GM21447 (cell line): ENCODE results near the gene ATXN2.
"Not testable (repeated sequence)": the region's sequence is repeated elsewhere in the genome, so short reads cannot be mapped to it uniquely, and the experiment has no call there.

Experiments used
- ATAC-seq: cut with Tn5 transposase; IDR thresholded peaks from one replicate; pipeline ENCODE4 v1.9.1; 2021; ENCODE audit not compliant: unreplicated experiment

Gene ATXN2, protein sequence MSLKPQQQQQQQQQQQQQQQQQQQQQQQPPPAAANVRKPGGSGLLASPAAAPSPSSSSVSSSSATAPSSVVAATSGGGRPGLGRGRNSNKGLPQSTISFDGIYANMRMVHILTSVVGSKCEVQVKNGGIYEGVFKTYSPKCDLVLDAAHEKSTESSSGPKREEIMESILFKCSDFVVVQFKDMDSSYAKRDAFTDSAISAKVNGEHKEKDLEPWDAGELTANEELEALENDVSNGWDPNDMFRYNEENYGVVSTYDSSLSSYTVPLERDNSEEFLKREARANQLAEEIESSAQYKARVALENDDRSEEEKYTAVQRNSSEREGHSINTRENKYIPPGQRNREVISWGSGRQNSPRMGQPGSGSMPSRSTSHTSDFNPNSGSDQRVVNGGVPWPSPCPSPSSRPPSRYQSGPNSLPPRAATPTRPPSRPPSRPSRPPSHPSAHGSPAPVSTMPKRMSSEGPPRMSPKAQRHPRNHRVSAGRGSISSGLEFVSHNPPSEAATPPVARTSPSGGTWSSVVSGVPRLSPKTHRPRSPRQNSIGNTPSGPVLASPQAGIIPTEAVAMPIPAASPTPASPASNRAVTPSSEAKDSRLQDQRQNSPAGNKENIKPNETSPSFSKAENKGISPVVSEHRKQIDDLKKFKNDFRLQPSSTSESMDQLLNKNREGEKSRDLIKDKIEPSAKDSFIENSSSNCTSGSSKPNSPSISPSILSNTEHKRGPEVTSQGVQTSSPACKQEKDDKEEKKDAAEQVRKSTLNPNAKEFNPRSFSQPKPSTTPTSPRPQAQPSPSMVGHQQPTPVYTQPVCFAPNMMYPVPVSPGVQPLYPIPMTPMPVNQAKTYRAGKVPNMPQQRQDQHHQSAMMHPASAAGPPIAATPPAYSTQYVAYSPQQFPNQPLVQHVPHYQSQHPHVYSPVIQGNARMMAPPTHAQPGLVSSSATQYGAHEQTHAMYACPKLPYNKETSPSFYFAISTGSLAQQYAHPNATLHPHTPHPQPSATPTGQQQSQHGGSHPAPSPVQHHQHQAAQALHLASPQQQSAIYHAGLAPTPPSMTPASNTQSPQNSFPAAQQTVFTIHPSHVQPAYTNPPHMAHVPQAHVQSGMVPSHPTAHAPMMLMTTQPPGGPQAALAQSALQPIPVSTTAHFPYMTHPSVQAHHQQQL

DNA sequence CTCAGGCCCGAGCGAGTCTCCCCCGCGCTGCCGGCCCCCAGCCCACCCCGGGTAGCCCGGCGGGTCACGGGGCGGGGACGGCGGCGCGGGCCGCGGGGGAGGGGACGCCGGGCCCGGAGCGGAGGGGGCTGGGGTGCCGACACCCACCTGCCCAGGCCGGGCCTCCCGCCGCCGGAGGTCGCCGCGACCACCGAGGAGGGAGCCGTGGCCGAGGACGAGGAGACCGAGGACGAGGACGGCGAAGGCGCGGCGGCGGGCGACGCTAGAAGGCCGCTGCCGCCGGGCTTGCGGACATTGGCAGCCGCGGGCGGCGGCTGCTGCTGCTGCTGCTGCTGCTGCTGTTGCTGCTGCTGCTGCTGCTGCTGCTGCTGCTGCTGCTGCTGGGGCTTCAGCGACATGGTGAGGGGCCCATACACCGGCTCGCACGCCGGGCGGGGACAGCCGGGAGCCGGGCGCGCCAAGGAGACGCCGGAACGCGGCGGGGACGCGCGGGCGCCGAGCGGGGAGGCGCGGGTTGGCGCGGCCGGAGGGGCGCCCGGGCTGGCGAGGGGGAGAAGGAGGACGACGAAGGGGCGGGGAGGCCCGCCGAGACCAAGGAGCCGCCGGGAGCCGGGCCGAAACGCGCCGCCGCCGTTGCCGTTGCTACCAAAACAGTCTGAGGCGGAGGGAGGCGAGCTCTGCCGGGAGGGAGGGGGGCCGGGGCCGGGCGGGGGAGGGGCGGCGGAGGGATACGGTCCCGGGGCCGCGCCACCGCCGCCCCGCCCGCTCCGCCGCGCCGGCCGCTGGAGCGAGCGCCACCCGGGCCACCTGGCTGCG is at the start of gene ATXN2:
Gene ATXN2 (minus strand): TSS at position 679 of the 816 bp plus-strand sequence. CDS start 281 bp downstream, at position 398.
- ATAC-seq: peak; percentile 44

DNA sequence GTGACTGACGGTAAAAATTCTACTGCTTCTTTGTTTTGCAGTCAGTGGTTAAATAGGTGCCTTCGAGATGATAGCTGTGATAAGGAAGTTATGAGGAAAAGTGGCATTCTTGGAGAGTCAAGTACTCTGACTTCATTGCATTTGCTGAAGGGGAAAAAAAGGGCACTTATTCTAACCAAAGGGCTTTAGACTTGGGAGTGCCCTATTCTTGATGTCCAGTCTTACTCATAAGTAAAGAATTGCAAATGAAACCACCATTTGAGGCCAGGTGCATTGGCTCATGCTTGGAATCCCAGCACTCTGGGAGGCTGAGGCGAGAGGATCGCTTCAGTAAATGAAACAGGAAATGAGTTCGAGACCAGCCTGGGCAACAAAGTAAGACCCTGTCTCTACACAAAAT is 46.3 kb upstream of the ATXN2 start:
- no peak for ATAC-seq

DNA sequence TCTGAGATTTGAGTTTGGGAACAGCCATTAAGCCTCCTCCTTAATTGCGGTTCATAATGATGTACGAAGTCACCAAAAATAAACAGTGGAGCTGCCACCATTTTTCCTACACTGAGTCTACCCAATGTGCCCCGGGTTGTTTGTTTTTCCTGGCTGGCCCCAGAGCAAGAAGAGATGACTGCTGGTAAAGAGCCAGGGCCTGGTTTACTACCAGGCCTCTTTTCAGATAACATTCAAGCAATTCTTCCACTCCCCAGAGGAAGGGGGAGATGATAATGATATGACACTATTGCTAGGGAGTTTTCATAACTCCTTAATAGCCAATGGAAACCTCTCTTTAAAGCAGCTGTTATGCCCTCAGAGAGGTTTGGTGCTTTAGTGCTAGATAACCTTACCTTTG is 44.3 kb upstream of the ATXN2 start:
- ATAC-seq: no peak

DNA sequence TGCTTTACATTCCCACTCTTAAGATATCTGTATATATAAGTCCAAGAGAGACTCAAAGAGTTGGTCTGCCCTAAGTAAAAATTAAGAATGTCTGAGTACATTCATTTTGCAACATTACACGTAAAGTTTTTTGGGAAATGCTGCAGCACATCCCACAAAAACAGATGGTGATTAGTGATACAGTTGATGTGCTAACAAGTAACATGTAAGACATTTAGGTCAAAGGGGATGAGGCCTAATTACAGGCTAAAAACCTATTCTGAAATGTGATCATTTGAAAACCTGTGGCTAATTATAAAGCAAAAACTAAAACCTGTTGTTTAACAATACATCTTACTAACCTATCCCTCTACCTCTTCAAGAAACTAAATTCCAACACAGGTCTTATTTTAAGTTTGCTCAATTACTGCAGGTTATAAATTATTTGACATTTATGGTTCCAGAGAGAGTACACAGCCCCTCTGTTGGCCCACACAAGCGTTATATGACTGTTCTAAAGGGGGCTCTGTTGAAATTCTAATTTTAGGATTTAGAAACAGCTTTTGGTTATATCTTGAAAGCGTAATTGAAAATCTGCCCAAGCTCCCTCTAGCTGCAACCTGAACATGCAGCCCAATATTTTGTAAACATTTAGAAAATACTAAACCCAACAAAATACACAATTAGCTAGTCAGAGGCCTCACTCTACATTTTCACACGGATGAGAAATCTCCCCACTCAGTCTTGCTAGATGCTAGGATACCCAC is 43.7 kb upstream of the ATXN2 start:
- no peak for ATAC-seq

DNA sequence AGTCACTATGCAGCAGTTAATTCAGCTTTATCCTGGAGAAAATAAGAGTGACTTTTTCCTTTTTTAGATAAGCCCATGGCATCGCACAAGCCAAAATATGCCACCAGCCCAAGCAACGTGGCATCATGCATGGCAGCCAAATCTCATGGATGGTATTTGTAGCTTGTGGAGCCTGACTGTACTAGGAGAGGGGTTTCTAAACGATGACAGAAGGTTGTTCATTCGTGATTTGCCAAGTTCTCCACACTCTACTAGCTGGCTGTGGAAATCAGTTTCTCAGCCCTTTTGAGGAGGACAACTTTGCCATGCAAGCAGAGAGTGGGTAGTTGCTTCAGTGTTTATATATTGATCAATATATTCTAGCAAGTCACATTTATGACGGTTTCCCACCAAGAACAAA is 41.4 kb upstream of the ATXN2 start:
- ATAC-seq: no peak

DNA sequence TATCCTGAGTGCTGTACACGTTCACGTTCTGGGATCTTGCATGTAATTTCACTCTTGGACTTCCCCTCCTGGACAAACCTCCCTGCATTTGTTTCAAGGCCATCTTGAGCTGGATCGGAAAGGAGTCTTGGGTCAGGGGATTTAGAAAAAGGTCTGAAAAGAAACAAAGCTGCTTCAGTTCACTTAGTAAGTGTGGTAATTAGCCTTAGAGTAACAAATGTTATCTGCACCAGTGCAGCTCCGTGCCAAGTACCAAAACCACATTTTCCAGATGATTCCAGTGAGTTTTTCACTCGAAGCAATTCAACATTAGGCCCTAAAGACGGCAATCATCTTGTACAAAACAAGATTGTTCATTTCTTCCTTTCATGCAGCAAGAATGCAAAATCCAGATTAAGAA is 39.4 kb upstream of the ATXN2 start:
- ATAC-seq: no peak

DNA sequence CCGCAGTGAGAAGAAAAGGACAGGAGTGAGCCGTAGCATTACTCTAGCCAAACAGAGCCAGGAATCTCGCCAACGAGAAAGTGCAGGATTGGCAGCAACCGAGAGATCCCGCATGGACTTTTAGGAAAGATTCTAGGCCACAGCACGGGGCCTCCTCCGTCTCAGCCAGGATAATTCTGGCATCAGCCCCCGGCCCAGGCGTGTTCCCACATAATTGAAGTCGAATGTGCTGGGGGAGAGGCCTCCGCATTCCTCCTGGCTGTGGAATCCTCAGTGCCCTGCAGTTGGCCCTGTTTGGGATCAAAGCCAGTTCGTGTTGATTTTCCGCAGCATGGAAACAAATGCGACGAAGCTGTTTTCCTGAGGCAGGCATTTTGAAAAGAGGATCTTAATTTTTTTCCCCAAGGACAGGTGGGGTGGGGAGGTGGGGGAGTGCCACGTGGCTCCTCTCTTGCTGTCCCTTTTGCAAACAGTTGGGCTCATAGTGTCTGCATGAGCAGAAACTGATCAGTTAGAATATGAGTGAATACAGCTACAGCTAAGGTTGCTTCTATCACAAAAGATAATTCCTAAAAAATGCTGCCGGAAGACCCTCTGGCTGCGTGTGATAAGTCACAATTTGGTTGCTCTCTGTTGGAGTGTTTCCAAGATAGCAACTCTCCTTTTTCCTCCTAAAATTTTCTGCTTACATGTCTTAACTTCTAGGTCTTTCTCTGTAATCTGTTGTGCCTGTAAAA is 37.3 kb upstream of the ATXN2 start:
- no peak for ATAC-seq

DNA sequence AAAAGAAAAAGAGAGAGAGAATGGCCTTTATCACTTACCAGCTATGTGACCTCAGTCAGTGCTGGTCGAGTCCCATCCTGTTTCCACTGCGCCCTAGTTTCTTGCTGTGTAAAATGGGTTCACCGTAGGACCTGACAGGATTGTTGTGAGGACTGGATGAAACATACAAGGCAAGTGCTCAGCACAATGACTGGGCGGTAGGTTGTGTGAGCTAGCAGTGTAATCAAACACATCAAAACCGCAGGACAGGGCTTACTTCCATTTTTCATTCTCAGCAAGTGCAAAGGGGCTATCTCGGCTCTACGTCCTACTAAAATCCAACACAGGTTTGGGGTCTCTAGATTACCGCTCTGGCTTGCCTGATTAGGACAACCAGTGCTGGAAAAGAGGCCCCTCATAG is 36.4 kb upstream of the ATXN2 start:
- ATAC-seq: no peak

DNA sequence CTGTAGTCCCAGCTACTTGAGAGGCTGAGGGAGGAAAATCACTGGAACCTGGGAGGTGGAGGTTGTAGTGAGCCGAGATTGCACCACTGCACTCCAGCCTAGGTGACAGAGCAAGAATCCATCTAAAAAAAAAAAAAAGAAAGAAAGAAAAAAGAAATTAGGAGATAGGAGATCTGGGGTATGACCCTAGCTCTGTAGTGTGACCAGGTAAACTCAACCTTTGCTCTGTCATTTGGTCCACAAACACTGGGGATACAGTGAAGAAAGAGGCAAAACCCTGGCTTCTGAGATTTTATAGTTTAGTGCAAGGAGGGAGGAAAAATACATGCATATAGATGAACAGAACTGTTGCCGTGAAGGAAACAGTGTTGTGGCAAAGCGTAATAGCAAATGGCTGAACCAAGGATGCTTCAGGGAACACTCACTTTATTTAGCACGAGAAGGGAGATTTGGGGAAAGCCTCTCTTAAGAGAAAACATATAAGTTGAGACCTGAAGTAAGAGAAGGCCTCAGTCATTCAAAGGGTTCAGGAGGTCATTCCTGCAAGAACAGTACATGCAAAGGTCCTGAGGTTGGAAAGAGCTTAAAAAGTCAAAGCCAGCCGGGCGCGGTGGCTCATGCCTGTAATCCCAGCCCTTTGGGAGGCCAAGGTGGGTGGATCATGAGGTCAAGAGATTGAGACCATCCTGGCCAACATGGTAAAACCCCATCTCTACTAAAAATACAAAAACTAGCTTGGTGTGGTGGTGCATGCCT is 29.6 kb upstream of the ATXN2 start:
- no peak for ATAC-seq

DNA sequence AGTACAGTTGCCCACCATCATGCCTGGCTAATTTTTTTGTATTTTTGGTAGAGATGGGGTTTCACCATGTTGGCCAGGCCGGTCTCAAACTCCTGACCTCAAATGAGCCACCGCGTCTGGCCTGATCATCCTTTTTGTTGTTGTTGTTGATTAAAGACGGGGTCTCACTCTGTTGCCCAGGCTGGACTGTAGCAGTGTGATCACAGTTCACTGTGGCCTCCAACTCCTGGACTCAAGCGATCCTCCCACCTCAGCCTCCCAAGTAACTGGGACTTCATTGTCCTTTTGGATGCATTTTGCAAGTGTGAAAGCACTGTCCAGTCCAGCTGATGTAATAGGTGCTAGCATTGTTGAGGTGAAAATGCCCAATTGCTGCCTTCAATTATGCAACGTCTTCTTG is 27.1 kb upstream of the ATXN2 start:
- ATAC-seq: no peak

DNA sequence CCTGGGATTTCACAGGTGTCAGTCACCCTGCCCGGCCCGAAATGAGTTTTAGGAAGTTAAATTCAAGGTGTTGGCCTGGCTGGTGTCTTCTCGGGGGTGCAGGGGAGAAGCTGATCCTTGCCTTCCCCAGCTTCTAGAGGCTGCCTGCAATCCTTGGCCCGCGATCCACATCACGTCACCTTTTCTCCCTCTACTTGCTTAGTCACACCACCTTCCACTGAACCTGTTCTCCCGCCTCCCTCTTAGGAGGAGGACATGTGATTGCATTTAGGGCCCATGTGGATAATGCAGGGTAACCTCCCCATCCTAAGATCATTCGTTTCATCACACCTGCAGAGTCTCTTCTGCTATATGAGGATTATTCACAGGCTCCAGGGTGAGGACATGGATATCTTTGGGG is 25.4 kb upstream of the ATXN2 start:
- ATAC-seq: no peak

DNA sequence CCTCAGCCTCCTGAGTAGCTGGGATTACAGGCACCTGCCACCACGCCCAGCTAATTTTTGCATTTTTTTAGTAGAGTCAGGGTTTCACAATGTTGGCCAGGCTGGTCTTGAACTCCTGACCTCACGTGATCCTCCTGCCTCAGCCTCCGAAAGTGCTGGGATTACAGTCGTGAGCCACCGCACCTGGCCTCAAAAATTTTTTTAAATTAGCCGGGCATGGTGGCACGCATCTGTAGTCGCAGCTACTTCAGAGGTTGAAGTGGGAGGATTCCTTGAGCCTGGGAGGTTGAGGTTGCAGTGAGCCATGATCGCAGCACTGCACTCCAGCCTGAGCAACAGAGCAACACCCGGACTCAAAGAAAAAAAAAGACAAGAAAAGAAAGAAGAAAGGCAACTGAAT is 18.7 kb upstream of the ATXN2 start:
- ATAC-seq: not testable (repeated sequence)

DNA sequence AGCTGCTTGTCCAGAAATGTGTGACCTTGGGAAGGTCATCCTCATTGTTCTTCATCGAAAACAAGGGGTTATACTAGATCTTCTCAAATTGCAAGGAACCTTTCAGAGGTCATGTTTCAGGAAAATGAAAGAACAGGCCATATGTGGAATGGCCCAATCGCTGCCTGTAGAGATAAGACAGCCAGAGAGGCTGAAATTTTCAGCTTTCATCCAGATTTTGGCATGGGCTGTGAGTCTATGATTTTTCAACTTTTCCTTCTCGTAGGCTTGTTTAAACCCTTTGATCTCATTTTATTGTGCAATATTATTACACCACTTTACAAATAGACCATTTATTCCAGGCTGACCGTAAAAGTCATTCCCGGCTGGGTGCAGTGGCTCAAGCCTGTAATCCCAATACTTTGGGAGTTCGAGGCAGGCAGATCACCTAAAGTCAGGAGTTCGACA is 17.1 kb upstream of the ATXN2 start:
- ATAC-seq: no peak

DNA sequence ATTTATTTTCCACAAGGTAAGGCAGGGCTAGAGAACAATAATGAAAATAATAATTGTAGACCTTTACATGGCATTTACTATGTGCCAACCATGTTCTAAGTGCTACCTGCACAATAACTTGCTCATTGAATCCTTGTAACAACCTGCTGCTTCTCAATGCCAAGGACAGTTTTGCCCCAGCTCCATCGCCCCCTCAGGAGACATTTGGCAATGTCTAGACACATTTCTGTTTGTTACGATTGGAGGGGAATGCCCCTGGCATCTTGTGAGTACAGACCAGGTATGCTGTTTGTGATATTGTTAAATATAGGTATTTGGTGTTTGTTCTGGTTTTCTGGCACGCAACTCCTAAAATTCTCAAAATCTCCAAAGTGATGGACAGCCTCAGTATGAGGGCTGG is 8.1 kb upstream of the ATXN2 start:
- no peak for ATAC-seq

DNA sequence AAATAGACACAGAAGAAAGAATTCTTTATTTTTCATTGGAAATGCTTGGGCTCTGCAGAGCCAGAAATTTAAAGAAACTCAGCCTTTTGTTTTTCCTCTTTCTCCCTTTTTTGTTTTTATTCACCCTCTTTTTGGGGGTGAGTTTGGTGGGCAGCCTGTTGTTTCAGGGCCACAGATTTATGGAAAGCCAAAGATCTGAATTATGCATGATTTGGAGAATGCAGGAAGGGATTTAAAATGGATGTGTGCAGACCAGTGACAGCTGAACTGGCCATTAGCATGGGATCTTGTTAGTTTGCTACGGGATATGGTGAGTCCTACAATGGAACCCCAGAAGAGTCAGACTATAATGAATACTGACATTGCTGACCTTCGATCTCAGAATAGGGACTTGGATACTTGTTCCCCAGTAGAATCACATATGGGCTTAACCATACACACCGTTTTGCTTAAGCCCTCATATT is 7.7 kb upstream of the ATXN2 start:
- ATAC-seq: no peak

DNA sequence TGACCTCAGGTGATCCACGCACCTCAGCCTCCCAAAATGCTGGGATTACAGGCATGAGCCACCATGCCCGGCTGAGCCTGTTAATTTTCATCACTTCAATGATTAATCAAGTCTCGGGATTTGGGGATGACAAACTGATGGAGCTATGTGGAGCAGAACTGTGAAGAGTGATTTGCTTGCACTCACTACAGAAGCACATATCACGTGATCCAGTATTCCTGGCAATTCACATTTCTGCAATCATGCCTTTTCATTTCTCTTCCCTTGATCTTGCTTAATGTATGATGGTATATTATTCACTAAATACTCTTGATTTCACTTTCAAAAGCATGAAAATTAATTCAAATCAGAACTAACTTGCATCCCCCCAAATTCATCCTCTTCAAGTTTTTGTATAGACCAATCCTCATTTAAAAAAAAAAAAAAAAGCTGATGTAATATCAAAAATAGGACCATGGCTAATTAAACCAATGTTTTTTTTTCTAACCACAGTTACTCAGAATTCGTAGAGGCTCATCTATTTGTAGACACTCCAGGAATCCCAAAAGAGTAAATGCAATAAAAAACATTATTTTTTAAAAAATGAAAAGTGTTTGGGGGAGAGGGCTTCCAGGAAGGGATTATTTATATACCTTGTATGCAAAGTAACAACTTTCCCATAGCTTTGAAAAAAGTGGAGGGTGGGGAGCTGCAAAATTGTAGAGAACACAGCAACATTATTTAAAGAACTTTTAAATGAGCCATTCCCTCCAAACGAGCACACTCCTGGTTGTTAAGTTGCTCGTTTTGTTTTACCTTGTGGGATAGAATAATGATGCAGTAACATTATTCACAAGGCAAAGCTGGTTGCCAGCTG is 7.0 kb upstream of the ATXN2 start:
- ATAC-seq: no peak

DNA sequence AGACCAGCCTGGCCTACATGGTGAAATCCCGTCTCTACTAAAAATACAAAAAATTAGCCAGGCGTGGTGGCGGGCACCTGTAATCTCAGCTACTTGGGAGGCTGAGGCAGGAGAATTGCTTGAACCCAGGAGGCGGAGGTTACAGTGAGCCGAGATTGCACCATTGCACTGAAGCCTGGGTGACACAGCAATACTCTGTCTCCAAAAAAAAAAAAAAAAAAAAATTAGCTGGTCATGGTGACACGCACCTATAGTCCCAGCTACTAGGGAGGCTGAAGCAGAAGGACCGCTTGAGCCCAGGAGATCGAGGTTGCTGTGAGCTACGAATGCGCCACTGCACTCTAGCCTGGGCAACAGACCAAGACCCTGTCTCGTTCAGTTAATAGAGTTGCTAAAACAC is 3.7 kb upstream of the ATXN2 start:
- not testable (repeated sequence) for ATAC-seq

DNA sequence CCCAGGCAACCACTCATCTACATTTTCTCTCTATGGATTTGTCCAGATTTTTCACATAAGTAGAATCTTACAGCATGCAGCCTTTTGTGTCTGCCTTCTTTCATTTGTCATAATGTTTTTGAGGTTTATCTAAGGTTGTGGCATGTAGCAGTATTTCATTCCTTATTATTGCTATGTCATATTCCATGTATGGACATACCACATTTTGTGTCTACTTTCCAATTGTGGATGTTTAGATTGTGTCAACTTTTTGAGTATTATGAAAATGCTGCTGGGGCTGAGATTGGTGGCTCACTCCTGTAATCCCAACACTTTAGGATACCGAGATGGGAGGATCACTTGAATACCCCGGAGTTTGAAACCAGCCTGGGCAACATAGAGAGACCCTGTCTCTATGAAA is 3.2 kb upstream of the ATXN2 start:
- no peak for ATAC-seq
